ENCODE measurements around the gene PAK6.
A peak's percentile ranks its signal among the peaks of the same experiment; 100 is the strongest.

PAK6 gene

DNA sequence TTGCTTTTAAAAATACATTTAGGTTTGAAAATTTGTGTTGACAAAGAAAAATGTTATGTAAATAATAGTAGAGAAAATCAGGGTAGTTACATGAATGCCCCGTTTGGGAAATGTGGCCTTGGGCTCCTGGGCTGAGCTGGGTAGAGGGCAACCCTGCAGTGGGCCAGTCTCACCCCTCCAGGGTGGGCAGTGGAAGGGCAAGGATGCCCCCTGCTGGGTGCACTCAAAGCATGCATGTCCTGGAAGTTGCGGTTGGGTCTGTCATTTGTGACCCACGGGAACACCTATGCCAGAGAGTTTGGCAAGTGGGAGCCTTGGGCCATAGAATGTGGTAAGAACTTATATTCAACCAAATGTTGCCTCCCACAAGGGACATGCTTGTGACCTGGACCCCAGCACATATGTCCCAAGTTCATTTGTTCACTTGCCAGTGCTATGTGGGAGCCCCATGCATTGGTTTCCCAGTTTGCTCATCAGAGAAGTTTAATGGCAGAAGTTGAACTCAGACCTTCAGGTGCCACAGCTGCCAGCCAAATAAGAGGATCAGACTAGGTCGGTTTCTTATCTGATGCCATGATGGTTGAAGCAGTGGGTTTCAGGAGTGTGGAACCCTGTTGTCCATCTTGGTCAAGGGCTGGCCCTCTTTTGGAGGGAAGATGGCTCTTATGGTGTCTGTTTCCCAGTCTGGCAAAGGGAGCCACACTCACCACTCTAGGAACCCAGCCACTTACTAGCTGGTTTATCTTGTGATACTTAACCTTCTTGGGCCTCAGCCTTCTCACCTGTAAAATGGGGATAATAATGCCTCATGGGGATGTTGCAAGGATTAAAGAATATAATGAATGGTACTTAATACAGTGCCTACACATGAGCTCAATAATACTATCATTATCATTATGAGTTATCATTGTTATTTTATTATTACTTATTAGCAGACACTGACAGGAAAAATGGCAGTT is 71.4 kb downstream of the PAK6 start:
- no peak for DNase-seq (ENCODE audit: low read depth in 2 of 2)

DNA sequence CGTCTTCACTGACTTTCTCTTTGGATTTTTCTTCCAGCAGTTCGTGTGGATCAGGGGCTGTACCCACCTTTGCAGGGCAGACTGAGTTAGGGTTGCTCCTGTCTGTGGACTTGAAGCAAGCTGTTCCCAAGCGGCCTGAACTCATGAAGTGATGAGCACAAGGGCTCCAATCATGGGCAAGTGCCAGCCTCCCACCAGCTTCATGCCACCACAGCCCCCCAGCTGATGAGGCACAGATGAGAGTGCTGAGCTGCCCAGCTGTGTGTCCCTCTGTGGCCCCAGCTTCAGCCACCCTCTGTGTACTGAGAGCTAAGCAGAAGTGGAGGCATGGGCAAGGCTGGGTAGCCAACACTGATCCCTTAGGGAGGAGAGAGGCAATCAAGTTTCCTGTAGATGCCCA is 72.1 kb downstream of the PAK6 start:
- no peak for DNase-seq (ENCODE audit: low read depth in 2 of 2)

DNA sequence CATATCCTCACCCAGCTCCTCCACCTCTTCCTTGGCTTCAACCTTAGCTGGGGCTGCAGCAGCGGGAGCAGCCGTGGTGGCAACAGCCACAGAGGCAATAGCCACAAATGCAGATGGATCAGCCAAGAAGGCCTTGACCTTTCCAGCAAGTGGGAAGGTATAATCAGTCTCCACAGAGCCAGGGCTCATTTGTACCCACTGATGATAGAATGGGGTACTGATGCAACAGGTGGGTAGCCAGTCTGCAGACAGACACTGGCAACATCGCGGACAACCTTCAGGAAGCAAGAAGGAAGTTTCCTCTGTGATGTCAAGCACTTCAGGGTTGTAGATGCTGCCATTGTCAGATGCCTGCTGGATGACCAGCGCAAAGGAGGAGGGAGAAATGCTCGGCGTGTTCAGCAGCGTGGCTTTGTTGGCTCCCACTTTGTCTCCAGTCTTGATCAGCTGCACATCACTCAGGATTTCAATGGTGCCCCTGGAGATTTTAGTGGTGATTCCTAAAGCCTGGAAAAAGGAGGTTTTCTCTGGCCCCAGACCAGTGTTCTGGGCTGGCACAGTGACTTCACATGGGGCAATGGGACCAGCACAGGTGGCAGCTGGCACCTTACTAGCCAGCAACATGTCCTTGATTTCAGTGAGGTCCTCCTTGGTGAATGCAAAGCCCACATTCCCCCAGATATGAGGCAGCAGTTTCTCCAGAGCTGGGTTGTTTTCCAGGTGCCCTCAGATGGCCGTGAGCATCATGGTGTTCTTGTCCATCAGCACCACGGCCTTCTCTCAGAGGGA is 73.7 kb downstream of the PAK6 start:
- no peak for DNase-seq (ENCODE audit: low read depth in 2 of 2)

DNA sequence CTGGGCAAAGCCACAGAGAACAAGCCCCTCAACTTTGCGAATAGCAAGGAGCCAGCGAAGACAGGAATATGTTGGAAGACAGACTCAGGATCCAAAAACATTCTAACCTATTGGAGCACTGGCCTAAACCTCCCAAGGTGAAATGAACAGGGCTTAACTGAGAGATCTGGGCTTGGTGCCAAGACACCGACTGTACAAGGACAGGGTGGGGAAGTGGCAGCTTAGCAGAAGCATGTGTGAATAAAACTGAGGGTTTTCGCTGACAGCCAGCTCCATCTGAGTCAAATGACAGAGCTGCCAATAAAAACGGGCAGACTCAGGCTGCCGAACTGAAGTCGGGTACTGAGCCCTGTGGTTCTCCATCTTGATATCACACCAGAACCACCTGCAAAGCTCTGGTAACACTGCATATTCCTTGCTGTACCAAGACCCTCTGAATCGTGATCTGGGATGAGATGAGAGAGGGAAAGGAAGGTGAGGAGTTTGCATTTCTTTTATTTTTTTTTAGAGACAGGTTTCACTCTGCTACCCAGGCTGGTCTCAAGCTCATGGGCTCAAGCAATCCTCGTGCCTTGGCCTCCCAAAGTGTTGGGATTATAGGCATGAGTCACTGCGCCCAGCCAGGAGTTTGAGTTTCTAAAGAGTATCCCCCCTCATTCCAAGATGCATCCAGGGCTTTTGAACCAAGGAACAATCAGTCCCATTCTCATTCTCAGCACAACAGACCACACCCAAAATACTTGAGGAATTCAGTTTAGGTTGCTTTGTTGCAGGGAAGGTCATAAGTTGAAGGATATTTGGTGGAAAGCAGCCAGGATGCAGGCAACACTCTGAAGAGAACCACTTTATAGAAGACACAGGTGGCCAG is 74.9 kb downstream of the PAK6 start:
- DNase-seq (ENCODE audit: low read depth in 2 of 2), result no peak

DNA sequence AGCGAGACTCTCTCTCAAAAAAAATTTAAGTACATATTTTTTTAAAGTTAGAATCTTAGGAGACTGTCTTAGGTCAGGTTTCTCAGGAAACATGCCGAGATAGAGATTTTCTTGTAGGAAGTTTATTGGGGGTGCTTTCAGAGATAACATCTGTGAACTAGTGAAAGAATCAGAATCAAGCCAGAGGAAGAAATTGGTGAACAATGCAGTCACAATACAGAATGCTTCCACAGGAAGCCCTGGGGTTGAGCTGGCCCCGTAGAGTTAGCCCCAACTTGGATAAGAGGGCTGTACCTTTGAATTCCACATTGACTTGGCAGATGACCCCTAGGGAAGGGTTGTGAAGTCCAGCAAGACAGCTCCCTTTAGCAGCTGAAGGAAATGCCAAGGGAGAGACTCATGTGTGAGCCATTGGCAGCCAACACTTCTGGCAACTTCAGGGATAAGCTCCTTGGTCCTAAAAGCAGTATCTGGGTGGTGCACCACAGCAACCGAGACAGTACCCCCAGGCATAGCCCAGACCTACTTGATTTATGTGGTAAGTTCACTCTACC is 75.9 kb downstream of the PAK6 start:
- no peak for DNase-seq (ENCODE audit: low read depth in 2 of 2)

DNA sequence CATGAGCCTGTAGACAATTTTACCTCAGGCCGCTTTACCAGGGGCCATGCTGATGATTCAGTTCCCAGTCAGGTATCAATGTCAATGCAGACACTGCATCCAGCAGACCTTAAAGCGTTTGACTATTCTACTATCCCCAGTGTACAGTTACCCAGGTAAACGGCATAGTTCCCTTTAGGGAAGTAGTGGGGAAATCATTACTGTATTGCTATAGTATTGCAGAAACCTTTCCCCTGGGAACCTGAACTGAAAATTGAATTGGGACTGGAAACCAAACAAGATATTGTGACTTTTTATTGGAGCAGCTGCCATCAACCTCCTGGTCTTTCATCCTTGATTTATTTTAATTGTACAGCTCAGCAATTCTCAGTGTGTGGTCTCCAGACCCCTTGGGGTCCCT is 78.1 kb downstream of the PAK6 start:
- no peak for DNase-seq (ENCODE audit: low read depth in 2 of 2)

DNA sequence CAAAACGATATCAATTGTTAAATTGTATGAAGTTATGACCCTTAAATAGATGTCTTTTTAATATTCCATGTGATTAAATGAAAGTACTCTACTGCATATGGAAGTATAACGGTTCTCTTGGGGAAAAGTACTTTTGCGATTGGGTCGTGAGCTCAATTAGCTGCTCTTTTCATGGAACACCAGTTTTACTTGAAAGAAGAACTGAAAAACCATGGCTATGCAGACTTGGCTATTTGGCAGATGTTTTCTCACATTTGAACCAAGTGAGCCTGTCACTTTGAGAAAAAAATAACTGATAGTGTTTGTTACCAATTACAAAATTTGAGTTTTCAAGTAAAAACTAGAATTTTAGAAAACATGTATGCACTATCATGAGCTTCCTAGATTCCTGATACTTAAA is 78.7 kb downstream of the PAK6 start:
- DNase-seq (ENCODE audit: low read depth in 2 of 2), result no peak

DNA sequence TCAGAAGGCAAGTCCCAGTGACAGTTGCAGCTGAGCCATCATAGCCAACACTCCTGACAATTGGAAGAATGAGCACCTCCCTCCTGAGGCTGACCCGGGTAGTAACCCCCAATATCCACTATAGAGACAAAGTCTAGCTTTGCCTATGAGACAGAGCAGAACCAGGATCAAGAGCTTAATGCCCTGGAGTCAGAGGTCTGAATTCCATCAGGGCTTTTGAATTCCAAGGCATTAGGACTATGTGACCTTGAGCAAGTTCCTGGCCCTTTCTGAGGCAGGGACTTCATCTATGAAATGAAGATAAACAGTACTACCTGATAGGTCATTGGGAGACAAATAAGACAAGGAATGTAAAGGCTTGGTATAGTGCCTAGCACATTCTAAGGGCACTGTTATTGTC is 81.5 kb downstream of the PAK6 start:
- DNase-seq (ENCODE audit: low read depth in 2 of 2), result no peak

DNA sequence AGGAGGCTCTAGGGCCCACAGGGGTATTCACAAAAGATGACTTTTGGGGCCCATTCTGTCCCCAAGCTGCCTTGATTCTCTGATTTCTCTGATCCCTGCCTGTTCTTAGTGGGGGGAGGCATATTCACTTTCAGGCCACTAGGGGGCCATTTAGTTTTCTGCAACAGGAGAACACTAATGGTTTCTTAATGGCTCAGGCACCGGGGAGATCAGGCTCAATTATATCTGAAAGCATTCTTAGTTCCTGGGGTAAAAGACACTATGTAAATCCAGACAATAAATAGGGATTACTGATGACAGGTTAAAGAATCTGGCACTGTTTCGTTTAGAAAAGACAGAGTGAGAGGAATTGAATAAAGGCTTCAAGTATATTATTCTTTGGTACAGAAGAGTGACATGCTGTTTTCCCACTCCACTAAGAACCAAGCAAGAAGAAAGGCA is 82.1 kb downstream of the PAK6 start:
- peak in 1 of 2 donors; percentile 49 for DNase-seq (ENCODE audit: low read depth in 2 of 2)

DNA sequence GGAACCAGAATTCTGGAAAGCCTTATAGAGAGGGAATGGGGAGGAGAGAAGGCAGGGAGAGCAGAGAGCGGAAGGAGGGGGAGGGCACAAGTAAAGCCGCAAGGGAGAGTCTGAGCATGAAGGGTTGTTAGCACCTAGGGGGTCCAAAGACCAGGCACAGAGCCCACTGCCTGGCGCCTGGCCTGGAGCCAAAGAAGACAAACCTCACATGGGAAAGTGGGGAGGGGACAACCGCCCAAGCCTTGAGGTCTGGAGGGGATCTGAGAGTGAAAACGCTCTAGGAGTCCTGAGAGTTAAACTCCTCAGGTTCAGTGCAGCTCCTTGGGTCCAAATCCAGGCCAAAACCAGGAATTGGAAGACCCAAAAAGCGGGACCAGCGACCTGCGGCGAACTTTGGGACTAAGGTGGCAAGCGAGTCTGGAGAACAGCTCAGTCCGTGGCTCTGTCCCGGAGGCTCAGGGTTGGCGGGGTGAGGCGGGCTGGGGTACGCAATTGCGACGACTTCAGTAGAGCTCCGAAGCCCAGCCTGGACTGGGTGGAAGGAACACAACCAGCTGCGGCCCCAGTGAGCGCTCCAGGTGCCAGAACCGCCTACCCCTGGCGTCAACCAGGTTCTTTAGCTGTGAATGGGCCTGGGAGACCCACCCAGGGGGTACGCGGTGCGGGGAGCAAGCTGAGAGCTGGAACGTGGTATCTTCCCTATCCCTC is 83.8 kb downstream of the PAK6 start:
- DNase-seq (ENCODE audit: low read depth in 2 of 2), result no peak

DNA sequence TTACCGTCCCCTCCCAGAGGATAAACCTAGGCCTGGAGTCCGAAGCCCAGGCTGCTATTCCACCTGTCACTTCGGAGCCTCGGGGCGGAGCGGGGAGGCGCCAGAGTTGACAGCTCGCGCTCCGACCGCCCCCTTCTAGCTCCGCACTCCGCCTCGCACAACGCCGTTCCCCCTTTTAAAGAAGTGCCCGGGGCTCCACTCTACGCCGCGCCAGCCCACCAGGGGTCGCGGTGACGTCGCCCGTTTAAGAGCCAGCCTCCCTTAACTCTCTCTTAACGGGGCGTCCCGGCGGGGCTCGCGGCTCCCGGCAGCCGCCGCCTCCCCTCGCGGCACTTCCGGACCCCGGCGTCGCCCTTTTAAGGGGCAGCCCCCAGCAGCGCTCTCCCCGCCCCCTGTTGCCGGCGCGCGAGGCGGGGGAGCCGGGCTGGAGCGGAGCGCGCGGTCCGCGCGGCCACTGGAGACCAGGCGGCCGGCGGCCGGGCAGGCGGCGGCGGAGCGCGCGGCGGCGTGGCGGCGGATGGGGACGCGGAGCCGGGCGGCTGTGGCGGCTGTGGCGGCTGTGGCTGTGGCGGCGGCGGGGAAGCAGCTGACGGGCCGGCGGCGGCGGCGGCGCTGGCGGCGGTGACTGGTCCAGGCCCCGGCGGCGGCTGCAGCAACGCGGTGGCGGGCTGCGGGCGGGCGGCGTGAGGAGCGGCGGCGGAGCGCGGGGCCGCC is 84.5 kb downstream of the PAK6 start, which contains the start of gene INAFM2:
INAFM2 (plus strand) TSS at position 454 of the 714 bp plus-strand sequence. CDS start 364 bp downstream, outside the sequence.
- DNase-seq (ENCODE audit: low read depth in 2 of 2), result peak; percentile 85 to 90

DNA sequence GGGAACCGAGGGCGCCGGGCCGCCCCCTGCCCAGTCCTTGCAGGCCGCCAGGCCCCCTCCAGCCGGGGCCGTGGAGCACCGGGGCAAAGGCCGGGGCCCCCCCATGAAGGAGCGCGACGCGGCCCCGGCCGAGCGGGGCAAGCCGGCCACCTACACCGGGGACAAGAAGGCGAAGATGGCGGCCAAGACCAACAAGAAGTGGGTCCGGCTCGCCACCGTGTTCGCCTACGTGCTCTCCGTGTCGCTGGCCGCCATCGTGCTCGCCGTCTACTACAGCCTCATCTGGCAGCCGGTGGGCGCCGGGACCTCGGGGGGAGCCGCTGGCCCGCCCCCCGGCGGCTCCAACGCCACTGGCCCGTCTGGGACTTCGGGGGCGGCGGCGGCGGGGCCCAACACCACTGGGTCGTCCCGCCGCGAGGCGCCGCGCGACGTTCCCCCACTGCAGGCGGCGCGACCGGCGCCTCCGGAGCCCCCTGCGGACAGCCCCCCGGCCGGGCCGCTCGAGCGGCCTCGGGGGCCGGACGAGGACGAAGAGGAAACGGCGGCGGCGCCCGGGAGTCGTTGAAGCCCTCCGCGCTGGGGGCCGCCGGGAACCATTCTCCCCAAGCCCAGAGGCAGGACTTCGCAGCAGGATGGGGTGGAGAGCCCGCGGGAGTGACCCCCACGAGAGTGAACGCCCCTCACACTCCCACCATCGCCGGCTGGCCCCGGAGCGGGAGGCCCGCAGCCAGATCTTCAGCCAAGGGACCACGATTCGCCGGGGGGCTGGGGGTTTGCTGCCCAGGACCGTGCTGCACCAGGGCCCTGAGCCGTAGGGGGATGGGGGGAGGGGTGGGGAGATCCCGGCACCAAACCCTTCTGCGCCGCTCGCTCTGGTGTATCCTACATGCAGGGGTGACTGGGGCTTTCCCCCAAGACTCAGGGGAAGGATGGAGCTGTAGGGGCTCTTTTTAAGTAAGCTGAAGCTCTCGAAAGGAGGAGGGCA is 85.4 kb downstream of the PAK6 start:
- DNase-seq (ENCODE audit: low read depth in 2 of 2), result no peak

DNA sequence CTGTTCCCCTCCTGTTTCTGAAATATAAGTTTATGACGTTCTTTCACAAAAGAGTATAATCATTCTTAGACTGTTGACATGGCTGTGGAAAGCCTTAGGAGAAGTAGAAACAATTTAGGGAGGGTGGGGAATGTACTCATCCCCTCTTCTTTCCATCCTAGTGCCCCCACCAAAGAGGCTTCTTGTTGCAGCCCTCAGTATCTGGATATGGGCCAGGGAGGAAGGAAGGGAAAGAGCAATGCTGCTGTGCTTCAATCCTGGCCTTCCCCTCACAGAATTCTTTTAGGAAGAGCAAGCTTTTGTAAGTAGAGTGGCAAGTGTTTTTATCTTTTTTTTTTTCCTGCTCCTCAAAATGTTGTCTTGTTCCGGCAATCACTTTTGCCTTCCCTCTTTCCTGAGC is 86.3 kb downstream of the PAK6 start:
- no peak for DNase-seq (ENCODE audit: low read depth in 2 of 2)

DNA sequence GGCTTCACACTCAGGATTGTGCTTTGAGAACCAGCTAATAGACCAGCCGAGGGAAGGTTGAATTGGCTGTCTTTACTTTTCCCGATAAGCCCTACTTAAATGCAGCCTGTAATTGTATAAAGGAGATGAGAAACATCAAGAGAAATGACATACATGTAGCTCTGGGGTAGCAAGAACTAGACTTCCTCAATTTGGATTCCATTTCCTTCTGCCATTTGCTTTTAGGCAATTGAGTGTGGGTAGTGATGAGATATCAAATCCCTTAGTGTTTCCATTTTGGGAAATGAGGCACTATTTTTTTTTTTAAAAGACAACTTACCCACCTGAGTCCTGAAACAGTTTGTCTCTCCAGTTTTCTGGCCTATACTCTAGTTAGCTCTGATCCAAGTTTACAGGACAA is 86.8 kb downstream of the PAK6 start:
- no peak for DNase-seq (ENCODE audit: low read depth in 2 of 2)

Data from stimulated activated CD8-positive, alpha-beta memory T cell treated with anti-CD3 and anti-CD28 coated beads, Interleukin-15, amount 100 ng/mL, for 4 hours (primary cell).